Neural cell (in vitro differentiated cells): ENCODE measurements around the gene RXFP3. TPM values are rescaled to one million over a fixed set of nuclear protein-coding genes. Genes with fewer than 3 reads are reported as not detected.

Experiments used
- H2AFZ ChIP-seq: fragments of 200-600, 300-800 bp; sonication (generic), shearing (Covaris generic); 2 replicates; pipeline ENCODE4 v1.6.0; 2014; ENCODE audit warnings: low read depth, mild to moderate bottlenecking, antibody characterized with exemption, low read length, moderate library complexity
- H3F3A ChIP-seq: fragments of 200-600 bp; shearing (Covaris generic); 2 replicates; pipeline ENCODE4 v1.6.1; 2016; ENCODE audit warnings: mild to moderate bottlenecking, moderate library complexity, mixed read lengths, antibody characterized with exemption, low read length; ENCODE audit not compliant: insufficient read depth, poor library complexity, severe bottlenecking
- H3K27ac ChIP-seq: fragments of 200-600, 300-800 bp; sonication (generic), shearing (Covaris generic); 2 replicates; pipeline ENCODE4 v1.5.1; 2014; ENCODE audit warnings: mild to moderate bottlenecking, low read length, moderate library complexity
- H3K27me3 ChIP-seq: fragments of 300-800, 200-600 bp; sonication (generic), shearing (Covaris generic); 2 replicates; pipeline ENCODE4 v1.6.0; 2014; ENCODE audit warnings: mild to moderate bottlenecking, low read depth, low read length, moderate library complexity; ENCODE audit not compliant: insufficient read depth
- H3K36me3 ChIP-seq: fragments of 300-800, 200-600 bp; sonication (generic), shearing (Covaris generic); 2 replicates; pipeline ENCODE4 v1.5.1; 2014; ENCODE audit warnings: mild to moderate bottlenecking, antibody characterized with exemption, low read length, moderate library complexity; ENCODE audit not compliant: insufficient read depth
- H3K4me2 ChIP-seq: fragments of 300-800, 200-600 bp; sonication (generic), shearing (Covaris generic); 2 replicates; pipeline ENCODE4 v1.6.0; 2014; ENCODE audit warnings: mild to moderate bottlenecking, low read length
- H3K4me3 ChIP-seq: fragments of 300-800, 200-600 bp; sonication (generic), shearing (Covaris generic); 2 replicates; pipeline ENCODE4 v1.5.1; 2014; ENCODE audit warnings: mild to moderate bottlenecking, low read length, moderate library complexity
- H3K79me2 ChIP-seq: fragments of 200-600 bp; shearing (Covaris generic); replicated peaks from 2 replicates; pipeline ENCODE4 v1.6.0; 2014; ENCODE audit warnings: mild to moderate bottlenecking, low read length, moderate library complexity; ENCODE audit not compliant: insufficient read depth
- H3K9ac ChIP-seq: fragments of 300-800, 200-600 bp; sonication (generic), shearing (Covaris generic); 2 replicates; pipeline ENCODE4 v1.6.1; 2016; ENCODE audit warnings: mild to moderate bottlenecking, low read length, mixed read lengths
- H3K9me2 ChIP-seq: fragments of 200-600 bp; shearing (Covaris generic); 2 replicates; pipeline ENCODE4 v1.6.1; 2016; ENCODE audit warnings: mild to moderate bottlenecking, low read length, mixed read lengths; ENCODE audit not compliant: insufficient read depth
- H3K9me3 ChIP-seq: fragments of 200-600, 300-800 bp; sonication (generic), shearing (Covaris generic); 2 replicates; pipeline ENCODE4 v1.6.1; 2016; ENCODE audit warnings: mild to moderate bottlenecking, mixed run types, low read length, moderate library complexity, mixed read lengths
- H4K20me1 ChIP-seq: fragments of 200-600 bp; shearing (Covaris generic); 2 replicates; pipeline ENCODE4 v1.6.1; 2016; ENCODE audit warnings: mild to moderate bottlenecking, mixed run types; ENCODE audit not compliant: insufficient read depth
- CTCF ChIP-seq: fragments of 450-650 bp; IDR thresholded peaks from 2 replicates; pipeline ENCODE4 v1.5.1; 2014; ENCODE audit warnings: antibody characterized with exemption, mild to moderate bottlenecking, moderate library complexity; ENCODE audit not compliant: poor library complexity, severe bottlenecking
- EP300 ChIP-seq: fragments of 450-650 bp; conservative IDR thresholded peaks from 2 replicates; pipeline ENCODE4 v1.6.1; 2014; ENCODE audit warnings: antibody characterized with exemption, mild to moderate bottlenecking, moderate library complexity; ENCODE audit not compliant: poor library complexity, severe bottlenecking
- EZH2 ChIP-seq: fragments of 200-600, 300-800 bp; shearing (Covaris generic), sonication (generic); IDR thresholded peaks from 2 replicates; pipeline ENCODE4 v1.6.1; 2014; ENCODE audit warnings: antibody characterized with exemption, low read length, borderline replicate concordance, mild to moderate bottlenecking; ENCODE audit not compliant: insufficient read depth, poor library complexity, severe bottlenecking
- MXI1 ChIP-seq: fragments of 450-650 bp; conservative IDR thresholded peaks from 2 replicates; pipeline ENCODE4 v1.6.1; 2014; ENCODE audit warnings: antibody characterized with exemption, mild to moderate bottlenecking; ENCODE audit not compliant: poor library complexity, severe bottlenecking
- POLR2AphosphoS5 ChIP-seq: IDR thresholded peaks from 2 replicates; pipeline ENCODE4 v1.6.1; 2012
- RAD21 ChIP-seq: fragments of 450-650 bp; conservative IDR thresholded peaks from 2 replicates; pipeline ENCODE4 v1.6.1; 2014; ENCODE audit warnings: antibody characterized with exemption, mild to moderate bottlenecking, moderate library complexity
- SMC3 ChIP-seq: fragments of 450-650 bp; conservative IDR thresholded peaks from 2 replicates; pipeline ENCODE4 v1.6.1; 2014; ENCODE audit warnings: antibody characterized with exemption, mild to moderate bottlenecking, moderate library complexity; ENCODE audit not compliant: poor library complexity
- TAF1 ChIP-seq: IDR thresholded peaks from 2 replicates; pipeline ENCODE4 v1.6.1; 2012; ENCODE audit warnings: low read depth
- polyA plus RNA-seq: library from polyadenylated mRNA; depleted of rRNA; stranded (reverse); fragments of >200 nt; gene quantifications from 2 replicates; pipeline ENCODE4 v1.2.3, GENCODE V29; 2014
- TF ChIP-seq, protein P1 (sequence below): IDR thresholded peaks from 2 replicates; pipeline ENCODE4 v1.6.1; 2012; ENCODE audit warnings: borderline replicate concordance

The RXFP3 gene
- polyA plus RNA-seq, 1 donor from 2014 or later, result not detected

DNA sequence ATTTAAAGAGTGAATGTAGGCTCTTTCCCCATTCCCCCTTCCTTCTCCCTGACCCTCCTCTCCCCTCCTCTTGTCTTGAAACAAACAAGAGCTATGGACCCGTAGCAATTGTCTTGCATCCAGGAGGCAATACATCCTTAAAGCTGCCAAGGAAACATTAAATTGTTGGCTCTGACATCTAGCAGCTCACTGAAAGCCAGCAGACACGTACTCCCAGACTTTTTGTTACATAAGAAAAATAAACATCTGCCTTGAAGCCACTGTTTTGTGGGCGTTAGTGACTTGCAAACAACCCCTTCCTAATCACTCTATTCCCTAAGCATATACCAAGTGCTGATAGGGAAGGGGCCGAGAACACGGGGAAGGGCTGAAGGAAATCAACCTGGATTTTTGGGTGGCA, 39.7 kb downstream of the RXFP3 start:
- no peak for TF ChIP-seq POLR2AphosphoS5
- no peak for TF ChIP-seq CTCF
- H2AFZ ChIP-seq, result no peak overlapping the region
- no peaks in the 10 kb centered on the region for H3K79me2 ChIP-seq
- no peaks in the 10 kb centered on the region for H3K9me3 ChIP-seq
- H3K27ac ChIP-seq, result no peak overlapping the region
- no peaks in the 10 kb centered on the region for H3K27me3 ChIP-seq
- H4K20me1 ChIP-seq, result no peaks in the 10 kb centered on the region
- no peak overlapping the region for H3K4me3 ChIP-seq
- no peaks in the 10 kb centered on the region for H3K36me3 ChIP-seq
- no peak overlapping the region for H3K4me2 ChIP-seq
- H3F3A ChIP-seq, result no peaks in the 10 kb centered on the region
- no peak overlapping the region for H3K9ac ChIP-seq
- H3K9me2 ChIP-seq, result no peaks in the 10 kb centered on the region

DNA sequence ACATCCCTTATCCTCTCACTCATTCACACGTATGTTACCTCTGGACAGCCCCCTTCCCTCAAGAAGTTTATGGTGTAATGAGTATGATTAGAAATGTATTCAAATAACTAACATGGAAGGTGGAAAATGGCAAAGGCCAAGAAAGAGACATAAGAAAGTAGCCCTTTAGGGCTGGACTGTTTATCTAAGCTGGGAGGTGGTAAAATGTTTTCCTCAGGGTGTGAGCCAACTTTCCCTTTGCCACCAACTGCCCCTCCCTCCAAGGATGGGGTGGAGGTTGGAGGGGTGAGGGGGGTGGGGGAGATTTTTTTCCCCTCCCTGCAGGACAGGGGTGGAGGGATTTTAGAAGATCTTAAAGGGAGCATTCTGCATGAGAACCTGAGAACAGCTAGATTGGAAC, 40.1 kb downstream of the RXFP3 start:
- H3K36me3 ChIP-seq, result no peaks in the 10 kb centered on the region
- no peak for TF ChIP-seq RAD21
- no peaks in the 10 kb centered on the region for H3K9me2 ChIP-seq
- H3F3A ChIP-seq, result no peaks in the 10 kb centered on the region
- H3K27me3 ChIP-seq, result no peaks in the 10 kb centered on the region
- no peak overlapping the region for H3K9ac ChIP-seq
- no peak overlapping the region for H3K27ac ChIP-seq
- no peak overlapping the region for H3K4me3 ChIP-seq
- no peaks in the 10 kb centered on the region for H3K9me3 ChIP-seq
- H3K79me2 ChIP-seq, result no peaks in the 10 kb centered on the region
- no peaks in the 10 kb centered on the region for H4K20me1 ChIP-seq
- no peak overlapping the region for H2AFZ ChIP-seq
- H3K4me2 ChIP-seq, result no peak overlapping the region

GRCh38 chr5:33978306-33978705, 42.1 kb downstream of the RXFP3 start:
- H3K79me2 ChIP-seq, result no peaks in the 10 kb centered on the region
- no peak overlapping the region for H3K4me2 ChIP-seq
- H3K9me3 ChIP-seq, result no peaks in the 10 kb centered on the region
- H2AFZ ChIP-seq, result no peak overlapping the region
- H3K4me3 ChIP-seq, result no peak overlapping the region
- no peaks in the 10 kb centered on the region for H3K36me3 ChIP-seq
- H3K9me2 ChIP-seq, result no peaks in the 10 kb centered on the region
- no peaks in the 10 kb centered on the region for H3F3A ChIP-seq
- H3K27me3 ChIP-seq, result no peaks in the 10 kb centered on the region
- no peak overlapping the region for H3K9ac ChIP-seq
- TF ChIP-seq, protein P1, sequence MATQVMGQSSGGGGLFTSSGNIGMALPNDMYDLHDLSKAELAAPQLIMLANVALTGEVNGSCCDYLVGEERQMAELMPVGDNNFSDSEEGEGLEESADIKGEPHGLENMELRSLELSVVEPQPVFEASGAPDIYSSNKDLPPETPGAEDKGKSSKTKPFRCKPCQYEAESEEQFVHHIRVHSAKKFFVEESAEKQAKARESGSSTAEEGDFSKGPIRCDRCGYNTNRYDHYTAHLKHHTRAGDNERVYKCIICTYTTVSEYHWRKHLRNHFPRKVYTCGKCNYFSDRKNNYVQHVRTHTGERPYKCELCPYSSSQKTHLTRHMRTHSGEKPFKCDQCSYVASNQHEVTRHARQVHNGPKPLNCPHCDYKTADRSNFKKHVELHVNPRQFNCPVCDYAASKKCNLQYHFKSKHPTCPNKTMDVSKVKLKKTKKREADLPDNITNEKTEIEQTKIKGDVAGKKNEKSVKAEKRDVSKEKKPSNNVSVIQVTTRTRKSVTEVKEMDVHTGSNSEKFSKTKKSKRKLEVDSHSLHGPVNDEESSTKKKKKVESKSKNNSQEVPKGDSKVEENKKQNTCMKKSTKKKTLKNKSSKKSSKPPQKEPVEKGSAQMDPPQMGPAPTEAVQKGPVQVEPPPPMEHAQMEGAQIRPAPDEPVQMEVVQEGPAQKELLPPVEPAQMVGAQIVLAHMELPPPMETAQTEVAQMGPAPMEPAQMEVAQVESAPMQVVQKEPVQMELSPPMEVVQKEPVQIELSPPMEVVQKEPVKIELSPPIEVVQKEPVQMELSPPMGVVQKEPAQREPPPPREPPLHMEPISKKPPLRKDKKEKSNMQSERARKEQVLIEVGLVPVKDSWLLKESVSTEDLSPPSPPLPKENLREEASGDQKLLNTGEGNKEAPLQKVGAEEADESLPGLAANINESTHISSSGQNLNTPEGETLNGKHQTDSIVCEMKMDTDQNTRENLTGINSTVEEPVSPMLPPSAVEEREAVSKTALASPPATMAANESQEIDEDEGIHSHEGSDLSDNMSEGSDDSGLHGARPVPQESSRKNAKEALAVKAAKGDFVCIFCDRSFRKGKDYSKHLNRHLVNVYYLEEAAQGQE, result no peak
- TF ChIP-seq CTCF (no peak), POLR2AphosphoS5 (no peak), EZH2 (no peak), MXI1 (no peak), EP300 (no peak), SMC3 (no peak), RAD21 (no peak), TAF1 (no peak)
- no peaks in the 10 kb centered on the region for H4K20me1 ChIP-seq
- H3K27ac ChIP-seq, result no peak overlapping the region
